ENCODE data around the gene LRG1. TPM values are rescaled to one million over a fixed set of nuclear protein-coding genes. Genes with fewer than 3 reads are reported as not detected.
A peak's percentile ranks its signal among the peaks of the same experiment; 100 is the strongest.
"Not testable (repeated sequence)": the region's sequence is repeated elsewhere in the genome, so short reads cannot be mapped to it uniquely, and the experiment has no call there.

LRG1 gene
- polyA plus RNA-seq, 1 donor from 2014 or later: not detected

DNA sequence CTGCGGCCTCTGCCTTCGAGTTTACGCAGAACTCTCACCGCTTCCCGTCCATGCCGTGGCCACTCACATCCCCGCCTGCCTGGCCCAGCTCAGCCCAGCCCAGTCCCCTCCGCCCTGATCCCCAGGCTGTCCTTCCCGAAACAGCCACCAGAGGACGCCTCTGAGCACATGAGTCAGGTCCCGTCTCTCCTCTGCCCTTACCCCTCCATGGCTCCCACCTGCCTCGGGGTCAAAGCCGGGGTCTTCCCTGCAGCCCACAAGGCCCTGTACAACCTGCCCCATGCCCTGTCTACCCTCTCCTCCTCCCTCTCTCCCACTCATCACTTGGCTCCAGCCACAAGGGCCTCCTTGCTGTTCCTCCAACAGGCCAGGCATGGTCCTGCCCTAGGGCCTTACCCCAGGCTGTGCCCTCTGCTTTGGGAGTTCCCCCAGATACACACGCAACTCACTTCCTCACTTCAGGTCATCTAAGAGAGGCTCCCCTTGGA lies 27.8 kb upstream of the LRG1 start:
- Histone ChIP-seq H4K20me1 (ENCODE audit: insufficient read depth) (peaks cover 4% of the 10 kb centered on the region), H3K27ac (ENCODE audit: low read length) (no peak overlapping the region), H3F3A (ENCODE audit: insufficient read depth, low read length, poor library complexity, severe bottlenecking) (no peaks in the 10 kb centered on the region), H3K27me3 (ENCODE audit: insufficient read depth, low read depth, low read length) (no peaks in the 10 kb centered on the region), H2AFZ (ENCODE audit: low read depth, low read length) (no peak overlapping the region), H3K9ac (ENCODE audit: low read length) (no peak overlapping the region), H3K36me3 (ENCODE audit: insufficient read depth, low read length) (no peaks in the 10 kb centered on the region), H3K4me3 (ENCODE audit: low read length) (no peak overlapping the region), H3K9me3 (ENCODE audit: low read length) (no peaks in the 10 kb centered on the region), H3K79me2 (replicated peaks; ENCODE audit: insufficient read depth, low read length) (no peaks in the 10 kb centered on the region), H3K4me2 (ENCODE audit: low read length) (no peak overlapping the region), H3K9me2 (ENCODE audit: insufficient read depth, low read length) (no peaks in the 10 kb centered on the region)
- no peak for TF ChIP-seq POLR2AphosphoS5 (IDR thresholded peaks at IDR 0.05)
- TF ChIP-seq SMC3 (conservative IDR thresholded peaks at IDR 0.05; ENCODE audit: poor library complexity): peak; percentile 41
- no peak for TF ChIP-seq MXI1 (conservative IDR thresholded peaks at IDR 0.05; ENCODE audit: poor library complexity, severe bottlenecking)
- no peak for TF ChIP-seq EZH2 (IDR thresholded peaks at IDR 0.05; ENCODE audit: borderline replicate concordance, insufficient read depth, low read length, poor library complexity, severe bottlenecking)
- TF ChIP-seq, protein P1, sequence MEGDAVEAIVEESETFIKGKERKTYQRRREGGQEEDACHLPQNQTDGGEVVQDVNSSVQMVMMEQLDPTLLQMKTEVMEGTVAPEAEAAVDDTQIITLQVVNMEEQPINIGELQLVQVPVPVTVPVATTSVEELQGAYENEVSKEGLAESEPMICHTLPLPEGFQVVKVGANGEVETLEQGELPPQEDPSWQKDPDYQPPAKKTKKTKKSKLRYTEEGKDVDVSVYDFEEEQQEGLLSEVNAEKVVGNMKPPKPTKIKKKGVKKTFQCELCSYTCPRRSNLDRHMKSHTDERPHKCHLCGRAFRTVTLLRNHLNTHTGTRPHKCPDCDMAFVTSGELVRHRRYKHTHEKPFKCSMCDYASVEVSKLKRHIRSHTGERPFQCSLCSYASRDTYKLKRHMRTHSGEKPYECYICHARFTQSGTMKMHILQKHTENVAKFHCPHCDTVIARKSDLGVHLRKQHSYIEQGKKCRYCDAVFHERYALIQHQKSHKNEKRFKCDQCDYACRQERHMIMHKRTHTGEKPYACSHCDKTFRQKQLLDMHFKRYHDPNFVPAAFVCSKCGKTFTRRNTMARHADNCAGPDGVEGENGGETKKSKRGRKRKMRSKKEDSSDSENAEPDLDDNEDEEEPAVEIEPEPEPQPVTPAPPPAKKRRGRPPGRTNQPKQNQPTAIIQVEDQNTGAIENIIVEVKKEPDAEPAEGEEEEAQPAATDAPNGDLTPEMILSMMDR (IDR thresholded peaks at IDR 0.05; ENCODE audit: poor library complexity, severe bottlenecking): peak; percentile 59
- TF ChIP-seq RAD21 (conservative IDR thresholded peaks at IDR 0.05): no peak
- no peak for TF ChIP-seq TAF1 (IDR thresholded peaks at IDR 0.05; ENCODE audit: low read depth)
- no peak for TF ChIP-seq EP300 (conservative IDR thresholded peaks at IDR 0.05; ENCODE audit: poor library complexity, severe bottlenecking)
- TF ChIP-seq, protein P2, sequence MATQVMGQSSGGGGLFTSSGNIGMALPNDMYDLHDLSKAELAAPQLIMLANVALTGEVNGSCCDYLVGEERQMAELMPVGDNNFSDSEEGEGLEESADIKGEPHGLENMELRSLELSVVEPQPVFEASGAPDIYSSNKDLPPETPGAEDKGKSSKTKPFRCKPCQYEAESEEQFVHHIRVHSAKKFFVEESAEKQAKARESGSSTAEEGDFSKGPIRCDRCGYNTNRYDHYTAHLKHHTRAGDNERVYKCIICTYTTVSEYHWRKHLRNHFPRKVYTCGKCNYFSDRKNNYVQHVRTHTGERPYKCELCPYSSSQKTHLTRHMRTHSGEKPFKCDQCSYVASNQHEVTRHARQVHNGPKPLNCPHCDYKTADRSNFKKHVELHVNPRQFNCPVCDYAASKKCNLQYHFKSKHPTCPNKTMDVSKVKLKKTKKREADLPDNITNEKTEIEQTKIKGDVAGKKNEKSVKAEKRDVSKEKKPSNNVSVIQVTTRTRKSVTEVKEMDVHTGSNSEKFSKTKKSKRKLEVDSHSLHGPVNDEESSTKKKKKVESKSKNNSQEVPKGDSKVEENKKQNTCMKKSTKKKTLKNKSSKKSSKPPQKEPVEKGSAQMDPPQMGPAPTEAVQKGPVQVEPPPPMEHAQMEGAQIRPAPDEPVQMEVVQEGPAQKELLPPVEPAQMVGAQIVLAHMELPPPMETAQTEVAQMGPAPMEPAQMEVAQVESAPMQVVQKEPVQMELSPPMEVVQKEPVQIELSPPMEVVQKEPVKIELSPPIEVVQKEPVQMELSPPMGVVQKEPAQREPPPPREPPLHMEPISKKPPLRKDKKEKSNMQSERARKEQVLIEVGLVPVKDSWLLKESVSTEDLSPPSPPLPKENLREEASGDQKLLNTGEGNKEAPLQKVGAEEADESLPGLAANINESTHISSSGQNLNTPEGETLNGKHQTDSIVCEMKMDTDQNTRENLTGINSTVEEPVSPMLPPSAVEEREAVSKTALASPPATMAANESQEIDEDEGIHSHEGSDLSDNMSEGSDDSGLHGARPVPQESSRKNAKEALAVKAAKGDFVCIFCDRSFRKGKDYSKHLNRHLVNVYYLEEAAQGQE (IDR thresholded peaks at IDR 0.05; ENCODE audit: borderline replicate concordance): no peak

DNA sequence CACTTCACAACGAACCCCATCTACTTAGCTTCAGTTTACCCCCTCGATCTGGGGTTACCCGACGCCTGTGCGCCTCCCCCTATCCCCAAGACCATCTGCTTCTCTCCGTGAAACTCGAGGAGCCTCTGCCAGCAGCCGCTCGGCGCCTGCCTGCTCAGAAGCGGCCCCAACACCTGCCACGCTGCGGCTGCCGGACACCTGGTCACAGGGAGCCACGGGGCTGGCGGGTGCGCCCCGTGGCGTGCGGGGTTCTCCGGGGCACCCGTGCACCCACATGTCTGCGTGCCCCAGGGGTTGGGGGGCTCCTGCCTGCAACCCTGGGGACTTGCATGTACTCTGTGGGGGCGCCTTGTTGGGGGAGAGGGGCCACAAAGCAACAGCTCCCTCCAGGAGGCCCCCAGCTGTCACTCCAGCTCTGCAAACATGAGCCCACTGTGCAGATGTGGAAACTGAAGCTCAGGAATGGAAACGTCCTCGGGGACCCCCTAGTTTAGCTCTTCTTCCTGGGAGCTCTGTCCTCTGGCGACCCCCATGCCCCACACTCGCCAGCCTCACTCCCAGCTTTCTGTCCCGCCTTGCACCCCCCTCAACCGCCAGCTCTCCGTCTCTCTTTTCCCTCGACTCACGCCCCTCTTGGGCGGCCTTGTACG lies 26.7 kb upstream of the LRG1 start:
- H3K4me3 ChIP-seq (ENCODE audit: low read length): no peak overlapping the region
- peaks cover 4% of the 10 kb centered on the region for H4K20me1 ChIP-seq (ENCODE audit: insufficient read depth)
- no peaks in the 10 kb centered on the region for H3K79me2 ChIP-seq (replicated peaks; ENCODE audit: insufficient read depth, low read length)
- H3K9me2 ChIP-seq (ENCODE audit: insufficient read depth, low read length): no peaks in the 10 kb centered on the region
- H3K27ac ChIP-seq (ENCODE audit: low read length): no peak overlapping the region
- TF ChIP-seq TAF1 (IDR thresholded peaks at IDR 0.05; ENCODE audit: low read depth) (no peak), MXI1 (conservative IDR thresholded peaks at IDR 0.05; ENCODE audit: poor library complexity, severe bottlenecking) (no peak), POLR2AphosphoS5 (IDR thresholded peaks at IDR 0.05) (no peak), EP300 (conservative IDR thresholded peaks at IDR 0.05; ENCODE audit: poor library complexity, severe bottlenecking) (no peak), RAD21 (conservative IDR thresholded peaks at IDR 0.05) (no peak), SMC3 (conservative IDR thresholded peaks at IDR 0.05; ENCODE audit: poor library complexity) (no peak), EZH2 (IDR thresholded peaks at IDR 0.05; ENCODE audit: borderline replicate concordance, insufficient read depth, low read length, poor library complexity, severe bottlenecking) (no peak)
- TF ChIP-seq, protein P2 (IDR thresholded peaks at IDR 0.05; ENCODE audit: borderline replicate concordance): no peak
- TF ChIP-seq, protein P1 (IDR thresholded peaks at IDR 0.05; ENCODE audit: poor library complexity, severe bottlenecking): no peak
- no peaks in the 10 kb centered on the region for H3F3A ChIP-seq (ENCODE audit: insufficient read depth, low read length, poor library complexity, severe bottlenecking)
- H3K27me3 ChIP-seq (ENCODE audit: insufficient read depth, low read depth, low read length): no peaks in the 10 kb centered on the region
- no peaks in the 10 kb centered on the region for H3K9me3 ChIP-seq (ENCODE audit: low read length)
- no peak overlapping the region for H3K4me2 ChIP-seq (ENCODE audit: low read length)
- H3K36me3 ChIP-seq (ENCODE audit: insufficient read depth, low read length): no peaks in the 10 kb centered on the region
- no peak overlapping the region for H3K9ac ChIP-seq (ENCODE audit: low read length)
- no peak overlapping the region for H2AFZ ChIP-seq (ENCODE audit: low read depth, low read length)

DNA sequence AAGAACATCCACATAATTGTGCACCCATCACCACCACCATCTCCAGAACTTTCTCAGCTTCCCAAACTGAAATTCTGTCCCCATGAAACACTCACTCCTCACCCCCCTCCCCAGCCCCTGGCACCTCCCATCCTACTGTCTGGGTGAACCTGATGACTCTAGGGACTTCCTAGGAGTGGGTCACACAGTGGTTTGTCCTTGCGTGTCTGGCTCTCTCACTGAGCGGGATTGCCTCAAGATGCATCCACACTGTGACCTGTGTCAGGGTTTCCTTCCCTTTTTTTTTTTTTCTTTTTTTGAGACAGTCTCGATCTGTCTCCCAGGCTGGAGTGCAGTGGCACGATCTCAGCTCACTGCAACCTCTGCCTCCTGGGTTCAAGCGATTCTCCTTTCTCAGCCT lies 23.7 kb upstream of the LRG1 start:
- not testable (repeated sequence) for H3K27ac ChIP-seq (ENCODE audit: low read length); H3K9me2 ChIP-seq (ENCODE audit: insufficient read depth, low read length); H3F3A ChIP-seq (ENCODE audit: insufficient read depth, low read length, poor library complexity, severe bottlenecking); H3K36me3 ChIP-seq (ENCODE audit: insufficient read depth, low read length); H2AFZ ChIP-seq (ENCODE audit: low read depth, low read length); H3K4me2 ChIP-seq (ENCODE audit: low read length); H3K27me3 ChIP-seq (ENCODE audit: insufficient read depth, low read depth, low read length); H3K9me3 ChIP-seq (ENCODE audit: low read length); H3K79me2 ChIP-seq (replicated peaks; ENCODE audit: insufficient read depth, low read length); H3K9ac ChIP-seq (ENCODE audit: low read length); H3K4me3 ChIP-seq (ENCODE audit: low read length); H4K20me1 ChIP-seq (ENCODE audit: insufficient read depth)

Measured in neural cell (in vitro differentiated cells).